GM12878 (cell line): ENCODE measurements around the gene ANKRD53. TPM values are rescaled to one million over a fixed set of nuclear protein-coding genes. Genes with fewer than 3 reads are reported as not detected.

Experiments used
- CREM ChIP-seq: IDR thresholded peaks from 2 replicates; pipeline ENCODE4 v1.6.1; 2014; ENCODE audit warnings: antibody characterized with exemption, low read depth
- FOS ChIP-seq: IDR thresholded peaks from 3 replicates; pipeline ENCODE4 v1.6.1; 2011; ENCODE audit warnings: borderline replicate concordance; ENCODE audit not compliant: insufficient read length; ENCODE audit errors: extremely low read depth
- FOXK2 ChIP-seq: fragments of 450-650 bp; IDR thresholded peaks from 2 replicates; pipeline ENCODE4 v1.6.1; 2017; ENCODE audit warnings: mild to moderate bottlenecking, moderate library complexity
- IRF3 ChIP-seq: fragments of 450-650 bp; IDR thresholded peaks from 2 replicates; pipeline ENCODE4 v1.6.1; 2014; ENCODE audit warnings: mild to moderate bottlenecking
- IRF5 ChIP-seq: fragments of 450-650 bp; IDR thresholded peaks from 2 replicates; pipeline ENCODE4 v1.6.1; 2017; ENCODE audit warnings: borderline replicate concordance
- MAX ChIP-seq: IDR thresholded peaks from 2 replicates; pipeline ENCODE4 v1.6.1; 2012; ENCODE audit warnings: low read depth, low read length, improper control_type of control experiment
- NBN ChIP-seq: fragments of 450-650 bp; IDR thresholded peaks from 2 replicates; pipeline ENCODE4 v1.6.1; 2016
- RAD21 ChIP-seq: IDR thresholded peaks from 2 replicates; pipeline ENCODE4 v1.6.1; 2011; ENCODE audit warnings: mild to moderate bottlenecking, low read depth, low read length, moderate library complexity; ENCODE audit not compliant: insufficient read depth
- SIN3A ChIP-seq: IDR thresholded peaks from 2 replicates; pipeline ENCODE4 v1.6.1; 2012; ENCODE audit warnings: low read depth, low read length, improper control_type of control experiment
- SPI1 ChIP-seq: IDR thresholded peaks from 2 replicates; pipeline ENCODE4 v1.6.1; 2011; ENCODE audit warnings: low read depth, mild to moderate bottlenecking, low read length, moderate library complexity, borderline replicate concordance; ENCODE audit not compliant: insufficient read depth
- SREBF2 ChIP-seq: IDR thresholded peaks from 2 replicates; pipeline ENCODE4 v1.6.1; 2012; ENCODE audit warnings: mild to moderate bottlenecking, low read length
- TCF7 ChIP-seq: IDR thresholded peaks from 2 replicates; pipeline ENCODE4 v1.6.1; 2014; ENCODE audit warnings: antibody characterized with exemption, borderline replicate concordance
- YBX1 ChIP-seq: fragments of 450-650 bp; IDR thresholded peaks from 2 replicates; pipeline ENCODE4 v1.6.1; 2016; ENCODE audit warnings: antibody characterized with exemption
- ZBTB11 ChIP-seq: fragments of 450-650 bp; formaldehyde crosslinking; IDR thresholded peaks from 2 replicates; pipeline ENCODE4 v1.5.0; 2022; ENCODE audit warnings: mild to moderate bottlenecking, missing genetic modification characterization
- ZNF622 ChIP-seq: fragments of 450-650 bp; IDR thresholded peaks from 2 replicates; pipeline ENCODE4 v1.6.1; 2017; ENCODE audit warnings: mild to moderate bottlenecking, inconsistent platforms
- polyA plus RNA-seq, 11 experiments: library from polyadenylated mRNA; depleted of rRNA in 4 of 11; unstranded in 6 of 11; stranded (reverse) in 5 of 11; fragments of >200 nt; fragmentation: Nextera tagmentation in 4 of 11; fragmentation: Illumina TruSeq in 1 of 11; extraction: Ambion mirVana in 4 of 11; extraction: Trizol in 1 of 11; gene quantifications; 1 replicate in 1 of 11; 2 replicates in 10 of 11; pipeline versions ENCODE4 v1.2.1 to v1.2.3, GENCODE V29; 2011 to 2016; ENCODE audit warnings: inconsistent platforms in 2 of 11, missing spikeins in 2 of 11, low read depth in 1 of 11
- total RNA-seq, 4 experiments: library from RNA; depleted of rRNA in 3 of 4; stranded (reverse); fragments of >200 nt in 3 of 4; fragmentation: Illumina TruSeq in 1 of 4; extraction: Trizol in 1 of 4; gene quantifications; 2 replicates each; pipeline versions ENCODE4 v1.2.1 to v1.2.3, GENCODE V29; 2013 to 2021
- TF ChIP-seq, protein P1 (sequence below): fragments of 150-350 bp; IDR thresholded peaks from 2 replicates; pipeline ENCODE4 v1.6.1; 2016; ENCODE audit warnings: low read depth, low read length
- TF ChIP-seq, protein P2 (sequence below): fragments of 450-650 bp; formaldehyde crosslinking; IDR thresholded peaks from 2 replicates; pipeline ENCODE4 v1.4.0; 2022; ENCODE audit warnings: mild to moderate bottlenecking, moderate library complexity

Gene ANKRD53
- total and polyA plus RNA-seq, 10 of the 15 experiments (the other 5 are each of a cell fraction or from before 2014, with no cell fraction given), result 0.04 TPM; not detected in 8

DNA sequence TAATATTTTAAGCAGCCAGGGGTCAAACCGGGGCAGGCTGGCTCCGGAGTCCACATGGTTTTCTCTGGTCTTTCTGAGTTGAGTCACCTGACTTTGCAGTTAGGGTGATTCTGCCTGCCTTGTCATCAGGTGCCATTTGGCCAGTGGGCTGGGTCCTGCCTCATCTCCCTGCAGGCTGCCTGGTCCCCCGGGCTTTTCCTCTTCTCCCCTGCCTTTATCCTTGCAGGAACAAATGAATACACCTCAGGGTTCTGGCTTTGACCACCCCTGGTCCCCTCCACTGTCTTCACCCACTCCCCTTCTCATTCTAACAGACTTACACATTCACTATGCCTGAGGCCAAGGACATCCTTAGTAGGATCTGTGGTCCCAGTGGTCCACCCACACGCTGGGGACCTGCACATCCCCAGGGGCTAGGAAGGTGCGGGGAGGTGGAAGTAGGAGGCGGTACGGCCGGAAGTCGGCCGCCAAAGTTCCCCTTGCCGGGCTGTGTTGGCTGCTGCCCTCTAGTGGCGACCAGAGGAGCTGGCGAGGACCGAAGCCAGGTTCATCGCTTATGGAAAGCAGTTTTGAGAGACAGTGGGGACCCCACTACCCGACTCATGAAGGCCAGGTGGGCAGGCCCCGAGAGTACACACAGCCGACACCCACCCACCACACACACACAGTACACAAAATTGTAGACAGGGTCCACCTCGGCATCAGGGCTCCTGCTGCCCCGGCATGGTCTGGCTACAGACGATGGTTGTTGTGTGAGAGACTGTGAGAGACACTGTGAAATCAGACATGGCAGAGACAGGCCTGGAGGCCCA is 22.6 kb downstream of the ANKRD53 start (continued):
- TF ChIP-seq, protein P1, sequence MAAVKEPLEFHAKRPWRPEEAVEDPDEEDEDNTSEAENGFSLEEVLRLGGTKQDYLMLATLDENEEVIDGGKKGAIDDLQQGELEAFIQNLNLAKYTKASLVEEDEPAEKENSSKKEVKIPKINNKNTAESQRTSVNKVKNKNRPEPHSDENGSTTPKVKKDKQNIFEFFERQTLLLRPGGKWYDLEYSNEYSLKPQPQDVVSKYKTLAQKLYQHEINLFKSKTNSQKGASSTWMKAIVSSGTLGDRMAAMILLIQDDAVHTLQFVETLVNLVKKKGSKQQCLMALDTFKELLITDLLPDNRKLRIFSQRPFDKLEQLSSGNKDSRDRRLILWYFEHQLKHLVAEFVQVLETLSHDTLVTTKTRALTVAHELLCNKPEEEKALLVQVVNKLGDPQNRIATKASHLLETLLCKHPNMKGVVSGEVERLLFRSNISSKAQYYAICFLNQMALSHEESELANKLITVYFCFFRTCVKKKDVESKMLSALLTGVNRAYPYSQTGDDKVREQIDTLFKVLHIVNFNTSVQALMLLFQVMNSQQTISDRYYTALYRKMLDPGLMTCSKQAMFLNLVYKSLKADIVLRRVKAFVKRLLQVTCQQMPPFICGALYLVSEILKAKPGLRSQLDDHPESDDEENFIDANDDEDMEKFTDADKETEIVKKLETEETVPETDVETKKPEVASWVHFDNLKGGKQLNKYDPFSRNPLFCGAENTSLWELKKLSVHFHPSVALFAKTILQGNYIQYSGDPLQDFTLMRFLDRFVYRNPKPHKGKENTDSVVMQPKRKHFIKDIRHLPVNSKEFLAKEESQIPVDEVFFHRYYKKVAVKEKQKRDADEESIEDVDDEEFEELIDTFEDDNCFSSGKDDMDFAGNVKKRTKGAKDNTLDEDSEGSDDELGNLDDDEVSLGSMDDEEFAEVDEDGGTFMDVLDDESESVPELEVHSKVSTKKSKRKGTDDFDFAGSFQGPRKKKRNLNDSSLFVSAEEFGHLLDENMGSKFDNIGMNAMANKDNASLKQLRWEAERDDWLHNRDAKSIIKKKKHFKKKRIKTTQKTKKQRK, result no peak
- TF ChIP-seq MAX (0 out of 2 replicates have a peak, but pooled peaks have one; percentile 28), RAD21 (peak; percentile 48), YBX1 (no peak), SIN3A (no peak), SREBF2 (no peak), TCF7 (no peak), NBN (peak; percentile 50; the same call in 1 of the 2 replicates), IRF3 (no peak), FOS (no peak), ZBTB11 (CRISPR knock-in tag) (no peak), SPI1 (peak; percentile 19; the same call in 1 of the 2 replicates), CREM (no peak), ZNF622 (no peak), FOXK2 (no peak), IRF5 (no peak)
- TF ChIP-seq, protein P2, sequence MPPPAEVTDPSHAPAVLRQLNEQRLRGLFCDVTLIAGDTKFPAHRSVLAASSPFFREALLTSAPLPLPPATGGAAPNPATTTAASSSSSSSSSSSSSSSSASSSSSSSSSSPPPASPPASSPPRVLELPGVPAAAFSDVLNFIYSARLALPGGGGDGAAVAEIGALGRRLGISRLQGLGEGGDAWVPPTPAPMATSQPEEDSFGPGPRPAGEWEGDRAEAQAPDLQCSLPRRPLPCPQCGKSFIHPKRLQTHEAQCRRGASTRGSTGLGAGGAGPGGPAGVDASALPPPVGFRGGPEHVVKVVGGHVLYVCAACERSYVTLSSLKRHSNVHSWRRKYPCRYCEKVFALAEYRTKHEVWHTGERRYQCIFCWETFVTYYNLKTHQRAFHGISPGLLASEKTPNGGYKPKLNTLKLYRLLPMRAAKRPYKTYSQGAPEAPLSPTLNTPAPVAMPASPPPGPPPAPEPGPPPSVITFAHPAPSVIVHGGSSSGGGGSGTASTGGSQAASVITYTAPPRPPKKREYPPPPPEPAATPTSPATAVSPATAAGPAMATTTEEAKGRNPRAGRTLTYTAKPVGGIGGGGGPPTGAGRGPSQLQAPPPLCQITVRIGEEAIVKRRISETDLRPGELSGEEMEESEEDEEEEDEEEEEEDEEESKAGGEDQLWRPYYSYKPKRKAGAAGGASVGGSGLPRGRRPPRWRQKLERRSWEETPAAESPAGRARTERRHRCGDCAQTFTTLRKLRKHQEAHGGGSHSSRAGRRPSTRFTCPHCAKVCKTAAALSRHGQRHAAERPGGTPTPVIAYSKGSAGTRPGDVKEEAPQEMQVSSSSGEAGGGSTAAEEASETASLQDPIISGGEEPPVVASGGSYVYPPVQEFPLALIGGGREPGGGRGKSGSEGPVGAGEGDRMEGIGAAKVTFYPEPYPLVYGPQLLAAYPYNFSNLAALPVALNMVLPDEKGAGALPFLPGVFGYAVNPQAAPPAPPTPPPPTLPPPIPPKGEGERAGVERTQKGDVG, result no peak
